Mucosa of descending colon (tissue), 3 donors: Measurements from ENCODE around the gene SAFB. TPM values are rescaled to one million over a fixed set of nuclear protein-coding genes. Genes with fewer than 3 reads are reported as not detected.

Experiments
- ATAC-seq: fragments of 200-7000 bp; cut with Tn5 transposase; one replicate; pipeline ENCODE4 v1.9.1; 2020; ENCODE audit warnings: mild to moderate bottlenecking, moderate library complexity
- DNase-seq, 3 donors: peaks; one replicate each; pipeline ENCODE4 v3.0.0-alpha.2; 2020
- H3K36me3 ChIP-seq: fragments of 200-600 bp; one replicate; pipeline ENCODE4 v1.8.0; 2021; ENCODE audit warnings: low read depth, mild to moderate bottlenecking
- H3K4me1 ChIP-seq: fragments of 200-600 bp; one replicate; pipeline ENCODE4 v1.8.0; 2021; ENCODE audit warnings: low read depth, mild to moderate bottlenecking
- H3K4me3 ChIP-seq: fragments of 200-600 bp; one replicate; pipeline ENCODE4 v1.8.0; 2021; ENCODE audit warnings: mild to moderate bottlenecking
- H3K9me3 ChIP-seq: fragments of 200-600 bp; one replicate; pipeline ENCODE4 v1.8.0; 2021; ENCODE audit warnings: mild to moderate bottlenecking
- intact Hi-C, 2 donors: fragments of 100-400 bp; cut with DNase I in 1 of 2; cut with micrococcal nuclease in 1 of 2; formaldehyde crosslinking; loops; one replicate each; pipeline versions ENCODE4 v1.11.0 to v1.11.1; 2022; cut with DNase I, micrococcal nuclease
- total RNA-seq, 3 donors: library from RNA; stranded (reverse); fragmentation: NEBNext Ultra II Directional in 2 of 3; extraction: Animal tissue kit (Norgen Biotek cat#: 25700) in 2 of 3; gene quantifications; one replicate each; pipeline versions ENCODE4 v1.2.1 to v1.2.4, GENCODE V29; 2021 to 2023
- TF ChIP-seq, protein P1 (sequence below): fragments of 200-600 bp; IDR thresholded peaks from one replicate; pipeline ENCODE4 v1.8.0; 2022; ENCODE audit warnings: antibody characterized with exemption, mild to moderate bottlenecking
- donor health status: DM: no; HTN: no; CAD: no; lungs with moderate emphysema.
- donor health status: DM: no; HTN: no; CAD: no.
- donor health status: DM: no; HTN: yes; CAD: no.

SAFB gene
- total RNA-seq, 3 donors from 2014 or later = 78.8 to 115 (median 83.3) TPM

- Histone ChIP-seq H3K36me3 (no peaks in the 10 kb centered on the region), H3K9me3 (no peaks in the 10 kb centered on the region), H3K4me3 (no peak overlapping the region), H3K4me1 (no peaks in the 10 kb centered on the region)
- TF ChIP-seq, protein P1, sequence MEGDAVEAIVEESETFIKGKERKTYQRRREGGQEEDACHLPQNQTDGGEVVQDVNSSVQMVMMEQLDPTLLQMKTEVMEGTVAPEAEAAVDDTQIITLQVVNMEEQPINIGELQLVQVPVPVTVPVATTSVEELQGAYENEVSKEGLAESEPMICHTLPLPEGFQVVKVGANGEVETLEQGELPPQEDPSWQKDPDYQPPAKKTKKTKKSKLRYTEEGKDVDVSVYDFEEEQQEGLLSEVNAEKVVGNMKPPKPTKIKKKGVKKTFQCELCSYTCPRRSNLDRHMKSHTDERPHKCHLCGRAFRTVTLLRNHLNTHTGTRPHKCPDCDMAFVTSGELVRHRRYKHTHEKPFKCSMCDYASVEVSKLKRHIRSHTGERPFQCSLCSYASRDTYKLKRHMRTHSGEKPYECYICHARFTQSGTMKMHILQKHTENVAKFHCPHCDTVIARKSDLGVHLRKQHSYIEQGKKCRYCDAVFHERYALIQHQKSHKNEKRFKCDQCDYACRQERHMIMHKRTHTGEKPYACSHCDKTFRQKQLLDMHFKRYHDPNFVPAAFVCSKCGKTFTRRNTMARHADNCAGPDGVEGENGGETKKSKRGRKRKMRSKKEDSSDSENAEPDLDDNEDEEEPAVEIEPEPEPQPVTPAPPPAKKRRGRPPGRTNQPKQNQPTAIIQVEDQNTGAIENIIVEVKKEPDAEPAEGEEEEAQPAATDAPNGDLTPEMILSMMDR = no peak
- DNase-seq (no peak), ATAC-seq (no peak)
- intact Hi-C loops = no loop called here
Observed at GRCh38 chr19:5707576-5708575, 85.0 kb downstream of the SAFB start.

- no peak for DNase-seq
- no peak for ATAC-seq
- Histone ChIP-seq H3K4me1 (no peaks in the 10 kb centered on the region), H3K4me3 (no peak overlapping the region), H3K9me3 (no peaks in the 10 kb centered on the region), H3K36me3 (no peaks in the 10 kb centered on the region)
- intact Hi-C loops = no loop called here
- TF ChIP-seq, protein P1 = no peak
Observed at GRCh38 chr19:5711025-5711424, 88.1 kb downstream of the SAFB start.

DNA sequence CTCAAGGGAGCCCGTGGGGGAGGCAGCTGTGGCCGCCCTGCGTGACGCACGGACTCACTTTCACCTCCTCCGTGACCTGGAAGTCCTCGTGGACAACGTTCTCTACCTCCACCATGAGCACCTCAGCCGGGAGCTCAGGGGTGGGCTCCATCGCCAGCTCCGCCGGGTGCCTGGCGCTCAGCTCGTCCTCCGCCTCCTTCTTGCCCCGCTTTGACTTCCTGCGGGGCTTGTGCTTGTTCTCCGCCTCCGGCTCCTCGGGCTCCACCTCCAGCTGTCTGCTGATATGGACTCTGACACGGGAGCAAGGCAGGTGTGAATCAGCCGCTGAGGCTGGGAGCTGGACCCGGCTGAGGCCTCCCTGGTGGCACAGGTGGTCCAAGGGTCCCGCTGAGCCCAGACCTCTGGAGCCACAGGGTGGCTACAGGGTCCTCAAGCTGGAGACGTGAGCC is 88.9 kb downstream of the SAFB start:
- intact Hi-C loops = no loop called here
- no peaks in the 10 kb centered on the region for H3K9me3 ChIP-seq
- no peaks in the 10 kb centered on the region for H3K36me3 ChIP-seq
- TF ChIP-seq, protein P1 = no peak
- DNase-seq (no peak), ATAC-seq (no peak)
- no peak overlapping the region for H3K4me3 ChIP-seq
- no peaks in the 10 kb centered on the region for H3K4me1 ChIP-seq

DNA sequence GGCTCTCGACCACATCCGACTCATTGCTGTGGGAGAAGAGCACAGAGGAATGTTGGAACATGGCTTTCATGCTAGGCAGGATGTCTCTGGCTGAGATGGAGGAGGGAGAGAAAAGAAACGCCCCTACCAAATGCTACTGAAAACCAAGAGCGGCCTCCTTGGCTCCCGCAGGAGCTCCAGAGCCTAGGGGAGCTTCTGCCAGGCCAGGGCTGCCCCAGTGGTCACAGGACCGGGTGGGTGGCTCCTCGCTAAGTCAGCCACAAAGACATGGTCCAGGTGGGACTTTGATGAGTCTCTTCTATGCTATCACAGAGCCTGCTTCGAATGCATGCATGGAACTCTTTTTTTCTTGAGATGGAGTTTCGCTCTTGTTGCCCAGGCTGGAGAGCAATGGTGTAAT is 90.3 kb downstream of the SAFB start:
- Histone ChIP-seq H3K4me3 (no peak overlapping the region), H3K4me1 (peaks cover 2% of the 10 kb centered on the region), H3K9me3 (no peaks in the 10 kb centered on the region), H3K36me3 (no peaks in the 10 kb centered on the region)
- intact Hi-C loops = no loop called here
- TF ChIP-seq, protein P1 = no peak
- no peak for ATAC-seq
- no peak for DNase-seq

- Histone ChIP-seq H3K4me3 (no peak overlapping the region), H3K4me1 (peaks cover 12% of the 10 kb centered on the region), H3K36me3 (no peaks in the 10 kb centered on the region), H3K9me3 (no peaks in the 10 kb centered on the region)
- no peak for DNase-seq
- intact Hi-C loops = no loop called here
- TF ChIP-seq, protein P1 = no peak
- ATAC-seq = no peak
Observed at GRCh38 chr19:5714816-5715215, 91.9 kb downstream of the SAFB start.
